KMS-11 (cell line): Measurements from ENCODE around the gene KLF4.

Source experiments
- H2AFZ ChIP-seq: fragments of 200-600 bp; sonication (generic); 2 replicates; pipeline ENCODE4 v1.6.1; 2016; ENCODE audit warnings: antibody characterized with exemption, mixed run types, low read depth
- H3K27ac ChIP-seq: fragments of 200-600 bp; sonication (generic); 2 replicates; pipeline ENCODE4 v1.6.1; 2016; ENCODE audit warnings: mild to moderate bottlenecking, mixed run types
- H3K27me3 ChIP-seq: fragments of 200-600 bp; sonication (generic); 2 replicates; pipeline ENCODE4 v1.6.1; 2017; ENCODE audit warnings: mild to moderate bottlenecking, low read depth, mixed run types, moderate library complexity; ENCODE audit not compliant: insufficient read depth
- H3K36me3 ChIP-seq: fragments of 200-600 bp; sonication (generic); 2 replicates; pipeline ENCODE4 v1.6.1; 2017; ENCODE audit warnings: mild to moderate bottlenecking, mixed run types; ENCODE audit not compliant: insufficient read depth
- H3K4me1 ChIP-seq: fragments of 200-600 bp; sonication (generic); 2 replicates; pipeline ENCODE4 v1.6.1; 2016; ENCODE audit warnings: mild to moderate bottlenecking, low read depth, mixed run types; ENCODE audit not compliant: poor library complexity, severe bottlenecking
- H3K4me2 ChIP-seq: fragments of 200-600 bp; sonication (generic); 2 replicates; pipeline ENCODE4 v1.7.0; 2016; ENCODE audit warnings: mild to moderate bottlenecking, mixed run types
- H3K4me3 ChIP-seq: fragments of 200-600 bp; sonication (generic); IDR thresholded peaks from 2 replicates; pipeline ENCODE4 v1.6.1; 2017; ENCODE audit warnings: low read depth, low read length, mixed read lengths; ENCODE audit not compliant: insufficient read depth
- H3K79me2 ChIP-seq: fragments of 200-600 bp; sonication (generic); 2 replicates; pipeline ENCODE4 v1.6.1; 2016; ENCODE audit warnings: low read depth, mixed run types; ENCODE audit not compliant: insufficient read depth
- H3K9ac ChIP-seq: fragments of 200-600 bp; sonication (generic); 2 replicates; pipeline ENCODE4 v1.6.1; 2016; ENCODE audit warnings: mild to moderate bottlenecking, mixed run types
- H4K20me1 ChIP-seq: fragments of 200-600 bp; sonication (generic); 2 replicates; pipeline ENCODE4 v1.6.1; 2016; ENCODE audit warnings: mild to moderate bottlenecking, mixed run types; ENCODE audit not compliant: insufficient read depth
- TF ChIP-seq, protein P1 (sequence below): fragments of 200-600 bp; sonication (generic); conservative IDR thresholded peaks from 2 replicates; pipeline ENCODE4 v1.6.1; 2017; ENCODE audit warnings: low read depth, mild to moderate bottlenecking, antibody characterized with exemption, low read length, moderate library complexity, mixed read lengths

KLF4 gene

DNA sequence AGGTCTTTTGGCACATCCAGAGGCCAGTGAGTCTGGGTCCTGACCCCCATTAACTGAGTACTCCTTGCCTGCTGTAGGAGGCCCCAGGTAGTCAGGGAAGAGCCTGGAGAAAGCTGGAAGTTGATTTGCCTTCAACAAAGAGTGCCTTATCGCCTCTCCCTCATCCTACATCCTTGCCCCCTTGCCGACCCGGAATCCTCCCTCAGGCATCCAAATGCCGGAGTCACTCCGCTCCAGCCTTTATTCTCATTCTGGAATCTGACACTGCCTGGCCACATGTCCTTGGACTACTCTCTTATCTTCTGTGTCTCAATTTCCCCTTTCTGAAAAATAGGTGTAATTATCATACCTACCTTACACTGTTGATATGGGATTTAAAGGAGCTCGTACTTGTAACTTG, 39.1 kb upstream of the KLF4 start:
- H4K20me1 ChIP-seq, result no peaks in the 10 kb centered on the region
- H3K79me2 ChIP-seq, result no peaks in the 10 kb centered on the region
- H3K4me1 ChIP-seq, result no peaks in the 10 kb centered on the region
- no peak overlapping the region for H3K27ac ChIP-seq
- TF ChIP-seq, protein P1, sequence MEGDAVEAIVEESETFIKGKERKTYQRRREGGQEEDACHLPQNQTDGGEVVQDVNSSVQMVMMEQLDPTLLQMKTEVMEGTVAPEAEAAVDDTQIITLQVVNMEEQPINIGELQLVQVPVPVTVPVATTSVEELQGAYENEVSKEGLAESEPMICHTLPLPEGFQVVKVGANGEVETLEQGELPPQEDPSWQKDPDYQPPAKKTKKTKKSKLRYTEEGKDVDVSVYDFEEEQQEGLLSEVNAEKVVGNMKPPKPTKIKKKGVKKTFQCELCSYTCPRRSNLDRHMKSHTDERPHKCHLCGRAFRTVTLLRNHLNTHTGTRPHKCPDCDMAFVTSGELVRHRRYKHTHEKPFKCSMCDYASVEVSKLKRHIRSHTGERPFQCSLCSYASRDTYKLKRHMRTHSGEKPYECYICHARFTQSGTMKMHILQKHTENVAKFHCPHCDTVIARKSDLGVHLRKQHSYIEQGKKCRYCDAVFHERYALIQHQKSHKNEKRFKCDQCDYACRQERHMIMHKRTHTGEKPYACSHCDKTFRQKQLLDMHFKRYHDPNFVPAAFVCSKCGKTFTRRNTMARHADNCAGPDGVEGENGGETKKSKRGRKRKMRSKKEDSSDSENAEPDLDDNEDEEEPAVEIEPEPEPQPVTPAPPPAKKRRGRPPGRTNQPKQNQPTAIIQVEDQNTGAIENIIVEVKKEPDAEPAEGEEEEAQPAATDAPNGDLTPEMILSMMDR, result no peak
- H3K4me2 ChIP-seq, result no peak overlapping the region
- no peak overlapping the region for H3K9ac ChIP-seq
- no peak overlapping the region for H3K4me3 ChIP-seq
- no peaks in the 10 kb centered on the region for H3K36me3 ChIP-seq
- H2AFZ ChIP-seq, result no peak overlapping the region
- no peaks in the 10 kb centered on the region for H3K27me3 ChIP-seq

GRCh38 chr9:107523539-107523938, 34.0 kb upstream of the KLF4 start:
- Histone ChIP-seq H3K4me2 (no peak overlapping the region), H4K20me1 (no peaks in the 10 kb centered on the region), H3K4me3 (no peak overlapping the region), H3K9ac (no peak overlapping the region), H3K79me2 (no peaks in the 10 kb centered on the region), H3K27me3 (no peaks in the 10 kb centered on the region), H3K36me3 (no peaks in the 10 kb centered on the region), H2AFZ (no peak overlapping the region), H3K4me1 (no peaks in the 10 kb centered on the region), H3K27ac (no peak overlapping the region)
- TF ChIP-seq, protein P1, result no peak

DNA sequence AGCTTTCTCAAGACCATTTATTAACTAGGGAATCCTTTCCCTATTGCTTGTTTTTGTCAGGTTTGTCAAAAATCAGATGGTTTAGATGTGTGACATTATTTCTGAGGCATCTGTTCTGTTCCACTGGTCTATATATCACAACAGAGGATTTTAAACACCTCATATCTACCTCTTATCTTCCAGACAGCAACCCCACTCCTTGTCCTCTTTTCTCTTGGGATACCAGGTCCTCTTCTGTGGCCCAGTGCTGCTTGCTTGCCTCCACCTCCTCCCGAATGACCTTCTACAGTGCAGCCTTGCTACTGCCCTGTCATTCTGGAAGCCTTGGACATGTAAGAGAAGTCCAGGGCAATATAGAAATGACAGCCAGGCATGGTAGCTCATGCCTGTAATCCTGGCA, 30.6 kb upstream of the KLF4 start:
- no peak overlapping the region for H3K9ac ChIP-seq
- no peaks in the 10 kb centered on the region for H4K20me1 ChIP-seq
- TF ChIP-seq, protein P1, result no peak
- H3K79me2 ChIP-seq, result no peaks in the 10 kb centered on the region
- H3K4me2 ChIP-seq, result no peak overlapping the region
- H3K27me3 ChIP-seq, result no peaks in the 10 kb centered on the region
- H2AFZ ChIP-seq, result no peak overlapping the region
- H3K27ac ChIP-seq, result no peak overlapping the region
- H3K4me1 ChIP-seq, result no peaks in the 10 kb centered on the region
- H3K36me3 ChIP-seq, result no peaks in the 10 kb centered on the region
- no peak overlapping the region for H3K4me3 ChIP-seq

- TF ChIP-seq, protein P1, result no peak
- no peak overlapping the region for H3K27ac ChIP-seq
- no peak overlapping the region for H2AFZ ChIP-seq
These were observed 28.7 kb upstream of the KLF4 start for GRCh38 chr9:107518037-107518807.

More at GRCh38 chr9:107518037-107518807, 28.7 kb upstream of the KLF4 start:
- Histone ChIP-seq H3K79me2 (no peaks in the 10 kb centered on the region), H4K20me1 (no peaks in the 10 kb centered on the region), H3K4me3 (no peak overlapping the region), H3K9ac (no peak overlapping the region), H3K4me1 (no peaks in the 10 kb centered on the region), H3K4me2 (no peak overlapping the region), H3K27me3 (no peaks in the 10 kb centered on the region), H3K36me3 (no peaks in the 10 kb centered on the region)
